Endothelial cell of umbilical vein (primary cell): ENCODE results near the gene SMIM30.

Experiments used
- CTCF ChIP-seq, 2 donors: IDR thresholded peaks; 1 replicate in 1 of 2; 2 replicates in 1 of 2; pipeline ENCODE4 v1.5.1; 2011; ENCODE audit warnings: low read length in 2 of 2, mild to moderate bottlenecking in 2 of 2, moderate library complexity in 2 of 2, control low read depth in 1 of 2, inconsistent platforms in 1 of 2, low read depth in 1 of 2; ENCODE audit not compliant: insufficient read depth in 1 of 2; ENCODE audit errors: extremely low read depth in 1 of 2
- GATA2 ChIP-seq: IDR thresholded peaks from 2 replicates; pipeline ENCODE4 v1.7.0; 2011; ENCODE audit warnings: low read depth, mild to moderate bottlenecking, moderate library complexity, mixed read lengths, low read length; ENCODE audit not compliant: insufficient read length, insufficient read depth
- JUN ChIP-seq: IDR thresholded peaks from 2 replicates; pipeline ENCODE4 v1.6.1; 2011; ENCODE audit warnings: borderline replicate concordance, low read depth; ENCODE audit not compliant: insufficient read length, insufficient read depth
- MYC ChIP-seq: IDR thresholded peaks from one replicate; pipeline ENCODE4 v1.6.1; 2011; ENCODE audit warnings: mild to moderate bottlenecking, low read depth, low read length
- POLR2A ChIP-seq: IDR thresholded peaks from 2 replicates; pipeline ENCODE4 v1.6.1; 2012; ENCODE audit warnings: low read depth, mild to moderate bottlenecking, control low read depth, low read length
- POLR2AphosphoS5 ChIP-seq: IDR thresholded peaks from 2 replicates; pipeline ENCODE4 v1.6.1; 2012; ENCODE audit warnings: low read depth, mild to moderate bottlenecking, control low read depth, low read length, moderate library complexity; ENCODE audit not compliant: insufficient read depth

DNA sequence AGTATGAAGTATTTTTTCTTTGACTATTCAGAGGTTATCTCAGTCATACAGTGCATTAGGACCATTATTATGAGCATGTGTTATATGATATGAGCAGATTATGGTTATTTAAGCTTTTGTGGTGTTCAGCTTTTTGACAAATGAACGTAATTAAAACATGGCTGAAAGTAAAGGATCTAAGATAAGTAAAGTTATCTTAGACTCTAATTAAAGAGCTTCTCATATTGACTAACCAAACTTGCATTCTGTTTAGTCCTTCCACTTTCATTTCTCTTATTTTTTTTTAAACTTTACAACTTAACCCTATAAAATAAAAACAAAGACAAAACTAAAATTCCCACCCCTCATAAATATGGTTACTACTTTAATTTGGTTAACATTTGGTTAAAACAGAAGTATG is 24.8 kb downstream of the SMIM30 start:
- TF ChIP-seq CTCF (IDR thresholded peaks at IDR 0.05; ENCODE audit: extremely low read depth in 1 of 2, insufficient read depth in 1 of 2, low read depth in 1 of 2, low read length in 2 of 2) (no peak), GATA2 (no peak), POLR2AphosphoS5 (no peak), POLR2A (no peak), MYC (no peak), JUN (no peak)
